HepG2 (cell line): Measurements from ENCODE around the gene PLIN4. TPM values are rescaled to one million over a fixed set of nuclear protein-coding genes. Genes with fewer than 3 reads are reported as not detected.
A peak's percentile ranks its signal among the peaks of the same experiment; 100 is the strongest.

Experiments
- ARNTL ChIP-seq: sonication (generic); formaldehyde crosslinking; IDR thresholded peaks from 2 replicates; pipeline ENCODE4 v1.4.0; 2020; ENCODE audit warnings: mild to moderate bottlenecking, missing genetic modification reagents
- BRF2 ChIP-seq: sonication (generic); formaldehyde crosslinking; IDR thresholded peaks from 2 replicates; pipeline ENCODE4 v1.8.1; 2022; ENCODE audit warnings: mild to moderate bottlenecking, missing genetic modification reagents
- E2F5 ChIP-seq: sonication (generic); formaldehyde crosslinking; conservative IDR thresholded peaks from 2 replicates; pipeline ENCODE4 v1.4.0; 2020; ENCODE audit warnings: missing genetic modification reagents
- HNRNPL ChIP-seq: fragments of 200-400 bp; formaldehyde crosslinking; IDR thresholded peaks from 2 replicates; pipeline ENCODE4 v1.6.1; 2017; ENCODE audit warnings: mild to moderate bottlenecking, low read depth, low read length
- HOMEZ ChIP-seq: IDR thresholded peaks from 2 replicates; pipeline ENCODE4 v1.6.1; 2016; ENCODE audit warnings: low read depth
- MTA3 ChIP-seq: sonication (generic); formaldehyde crosslinking; IDR thresholded peaks from 2 replicates; pipeline ENCODE4 v1.4.0; 2020; ENCODE audit warnings: missing genetic modification reagents
- PITX1 ChIP-seq: sonication (generic); formaldehyde crosslinking; IDR thresholded peaks from 2 replicates; pipeline ENCODE4 v1.5.1; 2020; ENCODE audit warnings: mild to moderate bottlenecking, missing genetic modification reagents
- POGK ChIP-seq: sonication (generic); formaldehyde crosslinking; conservative IDR thresholded peaks from 2 replicates; pipeline ENCODE4 v1.8.0; 2022; ENCODE audit warnings: mild to moderate bottlenecking, moderate library complexity, missing genetic modification reagents
- RAD21 ChIP-seq: fragments of 450-650 bp; formaldehyde crosslinking; IDR thresholded peaks from 2 replicates; pipeline ENCODE4 v1.5.0; 2020; ENCODE audit warnings: mild to moderate bottlenecking
- SALL2 ChIP-seq: sonication (generic); formaldehyde crosslinking; IDR thresholded peaks from 2 replicates; pipeline ENCODE4 v1.8.1; 2023; ENCODE audit warnings: mild to moderate bottlenecking, missing genetic modification reagents, inconsistent platforms
- SP1 ChIP-seq, 2 experiments: fragments of 450-650 bp in 1 of 2; sonication (generic) in 1 of 2; formaldehyde crosslinking in 1 of 2; IDR thresholded peaks; 2 replicates each; pipeline versions ENCODE4 v1.4.0 to v1.6.1; 2016 to 2020; ENCODE audit warnings: missing genetic modification reagents in 1 of 2
- ZBTB39 ChIP-seq: sonication (generic); formaldehyde crosslinking; IDR thresholded peaks from 2 replicates; pipeline ENCODE4 v1.5.0; 2020; ENCODE audit warnings: missing genetic modification reagents
- ZNF124 ChIP-seq: sonication (generic); formaldehyde crosslinking; IDR thresholded peaks from 2 replicates; pipeline ENCODE4 v1.4.0; 2020; ENCODE audit warnings: missing genetic modification reagents
- ZNF17 ChIP-seq: sonication (generic); formaldehyde crosslinking; IDR thresholded peaks from 2 replicates; pipeline ENCODE4 v1.5.0; 2020; ENCODE audit warnings: mild to moderate bottlenecking, missing genetic modification reagents
- ZNF230 ChIP-seq: sonication (generic); formaldehyde crosslinking; IDR thresholded peaks from 2 replicates; pipeline ENCODE4 v1.4.0; 2020; ENCODE audit warnings: mild to moderate bottlenecking, missing genetic modification reagents
- ZNF260 ChIP-seq: sonication (generic); formaldehyde crosslinking; IDR thresholded peaks from 2 replicates; pipeline ENCODE4 v1.4.0; 2020; ENCODE audit warnings: missing genetic modification reagents, low read depth, mild to moderate bottlenecking, borderline replicate concordance
- ZNF432 ChIP-seq: sonication (generic); formaldehyde crosslinking; IDR thresholded peaks from 2 replicates; pipeline ENCODE4 v1.5.0; 2020; ENCODE audit warnings: missing genetic modification reagents, mild to moderate bottlenecking, borderline replicate concordance
- ZNF564 ChIP-seq: sonication (generic); formaldehyde crosslinking; IDR thresholded peaks from 2 replicates; pipeline ENCODE4 v1.8.1; 2023; ENCODE audit warnings: mild to moderate bottlenecking, missing genetic modification reagents
- ZNF7 ChIP-seq: IDR thresholded peaks from 2 replicates; pipeline ENCODE4 v1.6.1; 2016; ENCODE audit warnings: missing biosample characterization, missing genetic modification reagents
- ZNF775 ChIP-seq: sonication (generic); formaldehyde crosslinking; IDR thresholded peaks from 2 replicates; pipeline ENCODE4 v1.4.0; 2020; ENCODE audit warnings: missing genetic modification reagents, mild to moderate bottlenecking, moderate library complexity, borderline replicate concordance
- ZZZ3 ChIP-seq: sonication (generic); formaldehyde crosslinking; IDR thresholded peaks from 2 replicates; pipeline ENCODE4 v1.4.0; 2020; ENCODE audit warnings: missing genetic modification reagents, mild to moderate bottlenecking, borderline replicate concordance
- polyA plus RNA-seq, 8 experiments: library from polyadenylated mRNA; depleted of rRNA in 3 of 8; stranded (reverse) in 7 of 8; unstranded in 1 of 8; fragments of >200 nt; fragmentation: Illumina TruSeq in 4 of 8; extraction: Trizol in 4 of 8; gene quantifications; 2 replicates each; pipeline versions ENCODE4 v1.2.1 to v1.2.3, GENCODE V29; 2011 to 2016; ENCODE audit warnings: low read depth in 4 of 8, missing spikeins in 1 of 8, mixed read lengths in 1 of 8; ENCODE audit not compliant: insufficient read depth in 1 of 8
- total RNA-seq, 5 experiments: library from RNA; depleted of rRNA; stranded (reverse); fragments of >200 nt; fragmentation: Illumina TruSeq; extraction: Trizol; gene quantifications; 2 replicates each; pipeline ENCODE4 v1.2.3, GENCODE V29; 2016; ENCODE audit warnings: low read depth in 1 of 5

The PLIN4 gene
- total and polyA plus RNA-seq, 2 of the 13 experiments (the other 11 are each of a cell fraction or from before 2014, with no cell fraction given): 1.1 to 1.3 TPM

GRCh38 chr19:4523306-4524110 lies 5.2 kb upstream of the PLIN4 start (continued):
- no peak for TF ChIP-seq ZBTB39
- no peak for TF ChIP-seq ZNF564 (CRISPR knock-in tag)
- TF ChIP-seq ZNF260 (CRISPR knock-in tag): no peak
- no peak for TF ChIP-seq ZNF17 (CRISPR knock-in tag)
- TF ChIP-seq ZZZ3 (CRISPR knock-in tag): no peak
- no peak for TF ChIP-seq SP1 (IDR thresholded peaks at IDR 0.05)
- peak; percentile 43; the same call in 1 of the 2 replicates for TF ChIP-seq SP1 (CRISPR knock-in tag; IDR thresholded peaks at IDR 0.05)
- TF ChIP-seq BRF2 (CRISPR knock-in tag): no peak
- TF ChIP-seq RAD21 (CRISPR knock-in tag): peak; percentile 57; the same call in 1 of the 2 replicates
- TF ChIP-seq PITX1 (CRISPR knock-in tag): peak; percentile 63; the same call in 1 of the 2 replicates
- no peak for TF ChIP-seq ARNTL
- TF ChIP-seq ZNF230 (CRISPR knock-in tag): no peak
- no peak for TF ChIP-seq POGK (CRISPR knock-in tag)
- TF ChIP-seq HNRNPL: no peak; the same call in 1 of the 2 replicates
- TF ChIP-seq SALL2 (CRISPR knock-in tag): peak; percentile 58; the same call in 1 of the 2 replicates
- TF ChIP-seq HOMEZ (CRISPR knock-in tag): no peak
- TF ChIP-seq ZNF775: no peak
- TF ChIP-seq ZNF124: no peak
- TF ChIP-seq ZNF7 (CRISPR knock-in tag): no peak
- no peak for TF ChIP-seq ZNF432 (CRISPR knock-in tag)
- peak; percentile 15; the same call in 1 of the 2 replicates for TF ChIP-seq E2F5 (CRISPR knock-in tag)
- TF ChIP-seq MTA3: no peak
